Prostate gland (tissue), 1 donor: ENCODE results near the gene PCDHGA1.

ENCODE experiments used
- POLR2A ChIP-seq: fragments of 450-650 bp; IDR thresholded peaks from one replicate; pipeline ENCODE4 v1.6.1; 2016; ENCODE audit warnings: antibody characterized with exemption, mild to moderate bottlenecking
- POLR2AphosphoS5 ChIP-seq: sonication (generic); formaldehyde crosslinking; IDR thresholded peaks from one replicate; pipeline ENCODE4 v1.6.1; 2017; ENCODE audit warnings: antibody characterized with exemption

- TF ChIP-seq POLR2A (no peak), POLR2AphosphoS5 (no peak)
Measured at GRCh38 chr5:141362719-141363118, 32.4 kb downstream of the PCDHGA1 start.
